ENCODE results near the gene ZNF804A.

The ZNF804A gene

DNA sequence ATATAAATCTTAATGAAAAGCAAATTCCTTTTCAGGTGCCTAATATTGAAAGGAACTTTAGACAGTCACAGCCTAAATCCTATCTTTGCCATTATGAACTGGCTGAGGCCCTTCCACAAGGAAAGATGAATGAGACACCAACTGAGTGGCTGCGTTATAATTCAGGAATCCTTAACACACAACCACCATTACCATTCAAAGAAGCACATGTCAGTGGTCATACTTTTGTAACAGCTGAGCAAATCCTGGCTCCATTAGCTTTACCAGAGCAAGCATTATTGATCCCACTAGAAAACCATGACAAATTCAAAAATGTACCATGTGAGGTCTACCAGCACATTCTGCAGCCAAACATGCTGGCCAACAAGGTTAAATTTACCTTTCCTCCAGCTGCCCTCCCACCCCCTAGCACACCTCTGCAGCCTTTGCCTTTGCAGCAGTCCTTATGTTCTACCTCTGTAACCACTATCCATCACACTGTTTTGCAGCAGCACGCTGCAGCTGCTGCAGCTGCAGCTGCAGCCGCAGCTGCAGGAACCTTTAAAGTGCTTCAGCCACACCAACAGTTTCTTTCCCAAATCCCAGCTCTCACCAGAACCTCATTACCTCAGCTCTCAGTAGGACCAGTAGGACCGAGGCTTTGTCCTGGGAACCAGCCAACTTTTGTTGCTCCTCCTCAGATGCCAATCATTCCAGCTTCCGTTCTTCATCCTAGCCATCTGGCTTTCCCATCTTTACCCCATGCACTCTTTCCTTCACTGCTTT is 340.1 kb downstream of the ZNF804A start:
- DNase-seq (ENCODE audit: insufficient read length, low spot score) (no peak), FAIRE-seq (peak; percentile 69)

DNA sequence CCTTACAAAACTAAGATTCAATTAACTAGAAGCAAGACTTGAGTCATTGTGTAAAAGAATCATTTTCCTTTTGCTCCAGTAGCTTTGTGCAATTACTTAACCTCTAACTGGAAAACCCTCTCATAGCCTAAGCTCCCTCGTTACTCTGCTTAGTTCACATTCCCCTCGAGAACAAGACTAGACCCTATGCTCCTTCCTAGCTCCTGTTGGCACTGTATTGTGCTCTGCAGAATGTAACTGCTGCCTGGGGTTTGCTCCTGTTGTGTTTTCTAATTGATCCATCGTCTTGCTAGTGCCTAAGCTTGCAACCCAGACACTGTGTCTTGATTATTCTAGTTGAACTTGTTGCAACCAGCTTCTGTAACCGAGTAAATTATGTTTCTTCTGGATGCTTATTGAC is 347.0 kb downstream of the ZNF804A start:
- DNase-seq (ENCODE audit: insufficient read length, low spot score): no peak
- TF ChIP-seq POLR2A (IDR thresholded peaks at IDR 0.05; ENCODE audit: low read depth, low read length): no peak
- FAIRE-seq: no peak

More for the DNA sequence above, 340.1 kb downstream of the ZNF804A start:
- TF ChIP-seq POLR2A (IDR thresholded peaks at IDR 0.05; ENCODE audit: low read depth, low read length): no peak

- FAIRE-seq: no peak
- no peak for DNase-seq (ENCODE audit: insufficient read length, low spot score)
- no peak for TF ChIP-seq POLR2A (IDR thresholded peaks at IDR 0.05; ENCODE audit: low read depth, low read length)
Observed at GRCh38 chr2:184945824-184946223, 347.5 kb downstream of the ZNF804A start.

GRCh38 chr2:184956856-184957255 is 358.5 kb downstream of the ZNF804A start:
- no peak for DNase-seq (ENCODE audit: insufficient read length, low spot score)
- TF ChIP-seq POLR2A (IDR thresholded peaks at IDR 0.05; ENCODE audit: low read depth, low read length): no peak
- no peak for FAIRE-seq

GRCh38 chr2:184971546-184972068 is 373.3 kb downstream of the ZNF804A start:
- no peak for DNase-seq (ENCODE audit: insufficient read length, low spot score)
- TF ChIP-seq POLR2A (IDR thresholded peaks at IDR 0.05; ENCODE audit: low read depth, low read length): no peak
- FAIRE-seq: no peak

Data from H54 (cell line).